NCI-H82 treated with DMSO at 0.1 percent for 48 hours (cell line): Measurements from ENCODE around the gene SHC1.
A peak's percentile ranks its signal among the peaks of the same experiment; 100 is the strongest.

Source experiments
- DNase-seq: peaks from one replicate; lab custom pipeline; 2025; ENCODE audit not compliant: unreplicated experiment; lab: John Stamatoyannopoulos, UW

SHC1 gene

GRCh38 chr1:154958681-154959425 lies 11.7 kb downstream of the SHC1 start:
- no peak for DNase-seq

DNA sequence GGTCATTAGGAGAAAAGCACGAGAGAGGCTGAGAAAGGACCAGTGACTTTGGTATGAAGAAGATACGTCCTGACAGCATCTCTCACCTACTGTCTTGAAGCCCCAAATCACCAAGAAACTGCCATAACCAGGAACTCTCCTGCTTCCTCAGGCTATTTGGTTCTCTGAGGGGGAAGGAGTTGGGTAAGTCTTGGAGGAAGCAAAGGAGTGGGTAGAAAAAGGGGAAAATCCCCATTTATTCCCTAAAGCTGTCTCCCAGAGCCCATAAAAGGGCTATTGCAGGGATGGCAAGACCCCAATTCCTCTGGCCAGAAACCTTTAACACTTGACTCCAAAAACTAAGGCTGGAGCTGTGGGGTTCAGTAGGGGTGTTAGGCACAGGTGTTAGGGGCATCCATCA lies 12.5 kb downstream of the SHC1 start:
- DNase-seq, result no peak

GRCh38 chr1:154957091-154957657 lies 13.4 kb downstream of the SHC1 start:
- no peak for DNase-seq

- DNase-seq, result peak; percentile 43
These were observed 14.0 kb downstream of the SHC1 start for GRCh38 chr1:154956544-154956941.

- DNase-seq, result peak; percentile 96
These were observed 14.6 kb downstream of the SHC1 start, which contains the start of gene PBXIP1 for GRCh38 chr1:154955718-154956543. Gene PBXIP1 (minus strand): TSS chr1:154956099. CDS start chr1:154953721, 2,378 bp downstream.

DNA sequence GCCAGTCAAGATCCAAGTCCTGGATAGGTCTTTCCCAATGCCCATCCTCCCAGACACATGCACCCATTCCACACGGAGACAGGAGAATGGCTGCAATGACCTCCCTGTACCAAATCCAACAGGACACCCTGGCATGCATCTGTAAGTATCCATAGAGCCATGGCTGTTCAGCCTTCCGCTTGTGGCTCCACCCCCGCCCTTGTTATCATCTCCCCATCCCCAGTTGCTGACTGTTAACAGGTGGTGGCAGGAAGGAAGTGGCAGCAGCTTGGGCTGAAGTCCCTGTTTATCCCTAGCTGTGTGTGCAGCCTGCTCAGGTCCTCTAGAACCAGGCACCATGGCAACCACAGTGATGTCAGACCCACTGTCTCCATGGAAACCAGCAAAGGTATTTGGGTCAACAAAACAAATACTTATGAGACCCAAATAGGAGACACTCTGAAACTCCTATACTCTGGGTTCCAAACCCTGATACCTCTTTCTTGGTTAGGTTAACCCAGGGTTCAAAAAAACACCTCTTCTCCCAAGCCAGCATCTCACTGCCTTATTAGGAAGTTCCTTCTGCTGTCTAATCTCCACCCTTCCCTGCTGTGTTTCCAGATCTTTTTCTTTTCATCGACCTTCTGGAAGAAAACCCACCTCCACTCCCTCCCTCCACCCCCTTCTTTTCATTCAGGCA lies 15.4 kb downstream of the SHC1 start:
- peak; percentile 72 for DNase-seq

DNA sequence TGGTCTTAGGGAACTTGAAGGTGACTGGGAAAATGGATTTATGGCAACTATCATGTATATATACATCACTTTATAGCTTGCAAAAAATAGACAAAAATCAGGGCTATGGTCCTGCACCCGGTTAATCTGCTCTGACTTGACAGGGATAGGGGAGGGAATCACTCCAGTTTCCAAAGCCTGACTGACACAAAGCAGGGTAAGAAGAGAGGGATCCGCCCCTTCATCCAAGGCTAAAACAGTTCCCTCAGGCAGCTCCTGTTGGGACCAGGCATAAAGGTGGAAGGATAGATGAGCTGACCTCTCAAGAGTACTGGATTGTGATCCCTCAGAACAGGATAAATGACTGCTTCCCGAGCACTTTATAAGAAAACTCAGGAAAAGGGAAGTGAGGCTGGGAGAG lies 16.0 kb downstream of the SHC1 start:
- DNase-seq, result no peak

GRCh38 chr1:154953611-154954038 lies 16.9 kb downstream of the SHC1 start:
- DNase-seq, result no peak

- no peak for DNase-seq
These were observed 17.9 kb downstream of the SHC1 start for GRCh38 chr1:154952664-154953063.

- no peak for DNase-seq
These were observed 18.5 kb downstream of the SHC1 start for GRCh38 chr1:154951901-154952657.

DNA sequence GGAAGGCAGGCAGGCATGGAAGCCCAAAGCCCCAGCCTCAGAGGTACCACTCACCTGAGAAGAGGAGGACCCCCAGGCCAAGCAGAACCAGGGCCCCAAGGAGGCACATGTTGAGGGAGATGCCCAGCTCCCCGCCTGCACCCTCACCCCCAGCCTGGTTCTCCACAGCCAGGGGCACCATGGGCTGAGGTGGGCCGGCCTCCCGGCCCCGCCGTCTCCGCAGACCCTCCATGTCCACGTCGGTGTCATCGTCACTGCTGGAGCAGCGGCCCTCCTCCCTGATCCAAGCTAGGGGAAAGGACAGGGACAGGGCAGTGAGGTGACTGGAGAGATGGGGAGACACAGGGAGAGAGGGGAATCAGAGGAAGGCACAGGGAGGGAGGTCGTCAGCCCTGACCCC lies 22.5 kb downstream of the SHC1 start:
- no peak for DNase-seq

- DNase-seq, result no peak
These were observed 24.3 kb downstream of the SHC1 start for GRCh38 chr1:154945962-154946850.

- no peak for DNase-seq
These were observed 25.2 kb downstream of the SHC1 start for GRCh38 chr1:154945160-154945961.

DNA sequence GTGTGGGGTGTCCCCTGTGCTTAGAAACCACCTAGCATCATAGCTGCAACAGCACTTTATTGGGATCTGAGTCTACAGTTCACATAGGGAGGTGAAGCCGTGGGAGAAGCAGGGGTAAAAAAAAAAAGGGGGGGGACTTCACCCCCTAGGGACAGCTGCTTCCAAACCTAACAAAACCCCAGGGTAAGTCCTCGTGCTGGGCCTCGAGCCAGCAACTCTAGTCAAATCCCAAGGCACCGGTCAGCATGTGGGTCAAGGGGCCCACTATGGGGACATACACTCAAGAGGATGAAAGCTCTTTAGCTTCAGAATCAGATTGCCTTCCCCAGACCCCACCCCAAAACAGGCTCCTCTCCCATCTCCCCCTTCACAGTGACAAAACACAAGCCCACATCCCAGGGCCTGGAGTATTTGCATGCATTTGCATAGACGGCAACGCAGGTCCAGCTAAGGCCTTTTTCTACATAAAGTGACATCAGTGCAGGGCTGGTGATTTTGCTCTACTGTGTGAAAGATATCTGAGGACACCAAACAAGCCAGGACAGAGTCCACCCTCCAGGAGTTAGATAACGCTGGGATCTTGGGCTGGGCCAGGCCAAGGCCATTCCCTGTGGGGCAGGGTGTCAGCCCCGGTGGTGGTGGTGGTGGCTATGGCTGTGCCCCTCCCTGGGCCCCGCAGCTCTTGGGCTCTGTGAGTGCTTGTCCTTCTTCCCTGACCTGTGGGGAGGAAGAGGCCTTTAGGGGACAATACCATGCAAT lies 26.0 kb downstream of the SHC1 start:
- DNase-seq, result no peak

GRCh38 chr1:154943649-154944400 lies 26.7 kb downstream of the SHC1 start:
- peak; percentile 38 for DNase-seq

DNA sequence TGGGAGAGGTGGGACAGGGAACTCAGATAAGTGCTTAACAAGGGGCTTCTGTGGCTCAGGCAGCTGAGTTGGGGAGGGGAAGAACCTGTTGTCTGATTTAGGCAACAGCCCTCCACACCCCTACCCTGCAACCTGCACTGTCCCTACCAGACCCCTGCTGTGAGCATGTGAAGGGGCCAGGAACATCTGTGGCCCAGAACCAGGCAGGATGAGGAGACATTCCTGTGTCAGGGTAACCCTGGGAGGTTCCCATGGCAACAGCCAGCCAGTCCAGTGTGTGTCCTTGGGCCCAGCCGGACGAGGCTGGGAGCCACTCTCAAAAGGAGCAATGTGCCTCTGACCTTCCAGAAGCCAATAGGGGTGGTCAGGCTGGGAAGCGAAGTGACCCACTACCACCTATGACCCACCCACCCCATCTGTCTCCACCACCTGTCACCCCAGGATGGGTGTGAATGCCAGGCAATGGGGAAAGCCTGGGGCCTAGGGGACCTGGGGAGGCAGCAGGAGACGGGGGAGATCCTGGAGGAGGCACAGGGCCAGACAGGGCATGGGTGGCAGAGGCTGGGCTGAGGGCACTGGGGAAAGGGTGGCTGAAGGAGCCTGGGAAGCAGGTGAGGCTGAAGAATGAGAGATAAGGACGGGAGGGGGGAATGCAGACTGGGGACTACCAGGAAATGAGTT lies 29.1 kb downstream of the SHC1 start:
- DNase-seq, result peak; percentile 14
